ENCODE results near the gene VSIG8. TPM values are rescaled to one million over a fixed set of nuclear protein-coding genes. Genes with fewer than 3 reads are reported as not detected.

Gene VSIG8
- total RNA-seq, 8 experiments from 2014 or later: 0.05 to 0.24 (median 0.15) TPM; not detected in 5

DNA sequence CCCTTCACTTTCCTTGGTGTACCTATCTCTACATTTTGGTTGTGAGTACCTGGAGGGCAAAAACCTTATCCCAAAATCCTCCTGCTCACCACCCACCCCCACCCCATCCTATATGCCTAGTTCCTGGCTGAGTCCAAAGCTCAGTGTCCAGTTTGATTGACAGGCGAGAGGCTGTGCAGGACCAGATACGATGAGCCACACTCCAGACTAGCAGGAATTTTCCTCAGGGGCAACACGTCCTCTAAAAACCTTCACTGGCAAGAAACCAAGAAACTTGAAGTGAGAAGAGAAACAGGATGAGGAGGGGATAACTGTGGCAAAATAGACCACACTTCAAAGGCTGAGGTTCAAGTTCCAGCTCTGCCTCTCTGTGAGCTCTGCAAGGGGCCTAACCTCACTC, 36.9 kb downstream of the VSIG8 start:
- Histone ChIP-seq H3K4me1 (replicated peaks in 1 of 2) (peaks cover 0 to 2% of the 10 kb centered on the region in 2 donors), H3K27ac (no peak overlapping the region), H3K4me3 (no peak overlapping the region)
- ATAC-seq (replicated peaks in 6 of 8): no peak
- WGBS, 10 experiments: 17 to 75% (median 59%) methylated on average over 1 to 3 of the region's 3 CpGs; no CpG with 5 or more reads in 4 of the 10 experiments
- in situ Hi-C loops (cut with MboI; ENCODE audit: low pct_unique_long_range_greater_than_20kb in 2 of 9, low sequenced_read_pairs in 9 of 9, unreplicated experiment in 9 of 9): loop anchor here in 1 of 9 experiments (25.0 kb wide), 1 partner anchor 162 kb away; no protein-coding TSS in a partner anchor

- in situ Hi-C loops (cut with MboI; ENCODE audit: low pct_unique_long_range_greater_than_20kb in 2 of 9, low sequenced_read_pairs in 9 of 9, unreplicated experiment in 9 of 9): no loop called here
- WGBS, 10 experiments: 0 to 46% (median 16%) methylated on average over 2 to 7 of the region's 7 CpGs; no CpG with 5 or more reads in 4 of the 10 experiments
- Histone ChIP-seq H3K27ac (no peak overlapping the region), H3K4me3 (no peak overlapping the region), H3K4me1 (replicated peaks in 1 of 2) (no peaks in the 10 kb centered on the region)
- peak in 5 of 8 experiments; percentile 33 to 69 (median 50) for ATAC-seq (replicated peaks in 6 of 8)
Measured at GRCh38 chr1:159823406-159823805, 39.1 kb downstream of the VSIG8 start.

DNA sequence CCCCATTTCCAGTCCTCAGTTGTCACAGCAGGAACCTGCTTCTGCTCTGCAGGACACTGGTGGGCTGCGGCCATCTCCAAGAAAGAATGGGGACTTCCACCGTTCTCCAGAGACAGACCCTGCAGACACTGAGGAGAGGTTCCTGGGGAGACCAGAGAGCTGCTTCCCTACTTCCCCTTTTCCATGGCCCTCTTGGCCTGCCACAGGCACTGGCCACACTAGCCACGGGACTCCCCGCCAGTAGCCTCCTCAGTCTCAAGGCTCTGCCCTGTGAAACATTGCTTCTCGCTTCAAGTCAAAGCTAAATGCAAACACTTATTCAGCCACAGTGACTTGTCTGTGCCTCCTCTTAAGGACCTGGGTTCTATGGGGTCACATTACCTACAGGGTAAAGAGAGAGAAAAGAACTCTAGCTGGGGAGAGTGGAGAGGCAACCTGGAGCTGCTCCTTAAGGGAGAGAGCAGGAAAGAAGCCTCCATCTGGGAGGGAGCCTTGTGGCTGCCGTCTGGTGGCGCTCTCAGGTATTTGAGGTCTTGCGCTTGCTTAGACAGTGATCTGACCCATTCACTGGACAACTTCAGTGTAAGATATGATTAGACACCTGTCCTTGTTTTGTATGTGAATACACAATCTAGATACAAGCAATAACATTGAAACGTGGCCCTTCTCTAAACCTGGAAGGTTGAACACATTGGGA, 41.1 kb downstream of the VSIG8 start:
- Histone ChIP-seq H3K4me1 (replicated peaks in 1 of 2) (no peaks in the 10 kb centered on the region), H3K27ac (no peak overlapping the region), H3K4me3 (no peak overlapping the region)
- in situ Hi-C loops (cut with MboI; ENCODE audit: low pct_unique_long_range_greater_than_20kb in 2 of 9, low sequenced_read_pairs in 9 of 9, unreplicated experiment in 9 of 9): no loop called here
- peak in 6 of 8 experiments; percentile 61 to 92 (median 76) for ATAC-seq (replicated peaks in 6 of 8)
- 47 to 81% (median 66%) methylated on average over 1 to 9 of the region's 9 CpGs; no CpG with 5 or more reads in 2 of the 10 experiments for WGBS, 10 experiments

GRCh38 chr1:159817276-159818041, 45.0 kb downstream of the VSIG8 start:
- ATAC-seq (replicated peaks in 6 of 8): peak in 7 of 8 experiments; percentile 62 to 93 (median 79)
- no peak overlapping the region for H3K27ac ChIP-seq
- H3K4me3 ChIP-seq: no peak overlapping the region
- 42 to 95% (median 79%) methylated on average over 1 to 11 of the region's 11 CpGs for WGBS, 10 experiments
- in situ Hi-C loops (cut with MboI; ENCODE audit: low pct_unique_long_range_greater_than_20kb in 2 of 9, low sequenced_read_pairs in 9 of 9, unreplicated experiment in 9 of 9): no loop called here
- H3K4me1 ChIP-seq (replicated peaks in 1 of 2): no peaks in the 10 kb centered on the region

GRCh38 chr1:159815926-159816325, 46.5 kb downstream of the VSIG8 start:
- H3K4me1 ChIP-seq (replicated peaks in 1 of 2): no peaks in the 10 kb centered on the region
- H3K27ac ChIP-seq: no peak overlapping the region
- H3K4me3 ChIP-seq: no peak overlapping the region
- no peak for ATAC-seq (replicated peaks in 6 of 8)
- in situ Hi-C loops (cut with MboI; ENCODE audit: low pct_unique_long_range_greater_than_20kb in 2 of 9, low sequenced_read_pairs in 9 of 9, unreplicated experiment in 9 of 9): no loop called here
- WGBS, 10 experiments: 74 to 95% (median 93%) methylated on average over 3 to 8 of the region's 8 CpGs; no CpG with 5 or more reads in 3 of the 10 experiments

- in situ Hi-C loops (cut with MboI; ENCODE audit: low pct_unique_long_range_greater_than_20kb in 2 of 9, low sequenced_read_pairs in 9 of 9, unreplicated experiment in 9 of 9): loop anchor here in 1 of 9 experiments (10.0 kb wide), 1 partner anchor 90 kb away; no protein-coding TSS in a partner anchor
- 0 to 71% (median 40%) methylated on average over 1 to 2 of the region's 2 CpGs; no CpG with 5 or more reads in 3 of the 10 experiments for WGBS, 10 experiments
- no peaks in the 10 kb centered on the region for H3K4me1 ChIP-seq (replicated peaks in 1 of 2)
- no peak for ATAC-seq (replicated peaks in 6 of 8)
- no peak overlapping the region for H3K4me3 ChIP-seq
- no peak overlapping the region for H3K27ac ChIP-seq
Measured at GRCh38 chr1:159804924-159805323, 57.5 kb downstream of the VSIG8 start.

Other genes starting within 250 kb of the VSIG8 start
- gene CRP, start 148.1 kb downstream of the VSIG8 start, total RNA-seq: under 1 TPM in 6 of 8 experiments, not detected in 2; 0.16 to 0.90 (median 0.32) TPM
- gene DUSP23, start 81.7 kb downstream of the VSIG8 start, total RNA-seq: 10 to 100 TPM in 4 of 8 experiments, 1 to 10 TPM in 4; 5.6 to 29.4 (median 11.8) TPM
- 1 to 10 TPM in 1 of 8 experiments, under 1 TPM in 2, not detected in 5; 0.27 to 1.0 (median 0.42) TPM for gene FCRL6, start 60.3 kb downstream of the VSIG8 start, total RNA-seq
- under 1 TPM in 1 of 8 experiments, not detected in 7; 0.43 TPM for gene SLAMF8, start 35.8 kb downstream of the VSIG8 start, total RNA-seq
- 10 to 100 TPM in 1 of 8 experiments, 1 to 10 TPM in 4, under 1 TPM in 3; 0.50 to 30.7 (median 1.2) TPM for gene CFAP45, start 37.5 kb upstream of the VSIG8 start, total RNA-seq
- gene TAGLN2, start 62.9 kb upstream of the VSIG8 start, total RNA-seq: 100 to 1,000 TPM in 4 of 8 experiments, 10 to 100 TPM in 3, 1 to 10 TPM in 1; 9.4 to 296 (median 93.0) TPM
- gene IGSF9, start 83.0 kb upstream of the VSIG8 start, total RNA-seq: 10 to 100 TPM in 2 of 8 experiments, 1 to 10 TPM in 4, under 1 TPM in 2; 0.59 to 16.2 (median 3.4) TPM
- gene SLAMF9, start 91.6 kb upstream of the VSIG8 start, total RNA-seq: under 1 TPM in 1 of 8 experiments, not detected in 7; 0.43 TPM
- 10 to 100 TPM in 4 of 8 experiments, 1 to 10 TPM in 4; 5.5 to 12.3 (median 10.3) TPM for gene PIGM, start 169.3 kb upstream of the VSIG8 start, total RNA-seq
- gene KCNJ10, start 207.5 kb upstream of the VSIG8 start, total RNA-seq: 1 to 10 TPM in 2 of 8 experiments, under 1 TPM in 6; 0.18 to 3.9 (median 0.50) TPM
- 1 to 10 TPM in 5 of 8 experiments, under 1 TPM in 3; 0.18 to 9.5 (median 3.8) TPM for gene KCNJ9, start 218.9 kb upstream of the VSIG8 start, total RNA-seq
- 10 to 100 TPM; 18.6 to 47.4 (median 39.4) TPM for gene IGSF8, start 236.0 kb upstream of the VSIG8 start, total RNA-seq